HepG2 (cell line): ENCODE data around the gene PCBP4. TPM values are rescaled to one million over a fixed set of nuclear protein-coding genes. Genes with fewer than 3 reads are reported as not detected.
A peak's percentile ranks its signal among the peaks of the same experiment; 100 is the strongest.

Experiments
- ATF6 ChIP-seq: sonication (generic); formaldehyde crosslinking; conservative IDR thresholded peaks from 2 replicates; pipeline ENCODE4 v1.4.0; 2020; ENCODE audit warnings: missing genetic modification reagents
- ELF3 ChIP-seq: IDR thresholded peaks from 2 replicates; pipeline ENCODE4 v1.6.1; 2016; ENCODE audit warnings: missing genetic modification reagents, missing compliant biosample characterization
- ELK4 ChIP-seq: sonication (generic); formaldehyde crosslinking; IDR thresholded peaks from 2 replicates; pipeline ENCODE4 v1.9.0; 2021; ENCODE audit warnings: missing genetic modification reagents, borderline replicate concordance
- FOSL2 ChIP-seq: sonication (generic); formaldehyde crosslinking; IDR thresholded peaks from 2 replicates; pipeline ENCODE4 v1.4.0; 2020; ENCODE audit warnings: missing genetic modification reagents
- GZF1 ChIP-seq: sonication (generic); formaldehyde crosslinking; IDR thresholded peaks from 2 replicates; pipeline ENCODE4 v1.5.1; 2020; ENCODE audit warnings: mild to moderate bottlenecking, missing genetic modification reagents
- KAT7 ChIP-seq: IDR thresholded peaks from 2 replicates; pipeline ENCODE4 v1.6.1; 2018; ENCODE audit warnings: borderline replicate concordance, missing compliant biosample characterization
- ONECUT2 ChIP-seq: sonication (generic); formaldehyde crosslinking; IDR thresholded peaks from 2 replicates; pipeline ENCODE4 v1.4.0; 2020; ENCODE audit warnings: missing genetic modification reagents
- PAXIP1 ChIP-seq: sonication (generic); formaldehyde crosslinking; conservative IDR thresholded peaks from 2 replicates; pipeline ENCODE4 v1.4.0; 2020; ENCODE audit warnings: mild to moderate bottlenecking, missing genetic modification reagents, moderate library complexity
- SMAD3 ChIP-seq: sonication (generic); formaldehyde crosslinking; IDR thresholded peaks from 2 replicates; pipeline ENCODE4 v1.4.0; 2020; ENCODE audit warnings: missing genetic modification reagents
- SOX5 ChIP-seq: IDR thresholded peaks from 2 replicates; pipeline ENCODE4 v1.6.1; 2016; ENCODE audit warnings: borderline replicate concordance
- THAP11 ChIP-seq: IDR thresholded peaks from 2 replicates; pipeline ENCODE4 v1.6.1; 2016; ENCODE audit warnings: missing biosample characterization, missing genetic modification reagents
- ZBTB38 ChIP-seq: sonication (generic); formaldehyde crosslinking; IDR thresholded peaks from 2 replicates; pipeline ENCODE4 v1.5.1; 2020; ENCODE audit warnings: mild to moderate bottlenecking, missing genetic modification reagents
- ZMAT3 ChIP-seq: sonication (generic); formaldehyde crosslinking; conservative IDR thresholded peaks from 2 replicates; pipeline ENCODE4 v1.7.0; 2021; ENCODE audit warnings: missing genetic modification reagents
- ZNF605 ChIP-seq: sonication (generic); formaldehyde crosslinking; IDR thresholded peaks from 2 replicates; pipeline ENCODE4 v1.8.0; 2022; ENCODE audit warnings: mild to moderate bottlenecking, missing genetic modification reagents
- polyA plus RNA-seq, 8 experiments: library from polyadenylated mRNA; depleted of rRNA in 3 of 8; stranded (reverse) in 7 of 8; unstranded in 1 of 8; fragments of >200 nt; fragmentation: Illumina TruSeq in 4 of 8; extraction: Trizol in 4 of 8; gene quantifications; 2 replicates each; pipeline versions ENCODE4 v1.2.1 to v1.2.3, GENCODE V29; 2011 to 2016; ENCODE audit warnings: low read depth in 4 of 8, missing spikeins in 1 of 8, mixed read lengths in 1 of 8; ENCODE audit not compliant: insufficient read depth in 1 of 8
- total RNA-seq, 5 experiments: library from RNA; depleted of rRNA; stranded (reverse); fragments of >200 nt; fragmentation: Illumina TruSeq; extraction: Trizol; gene quantifications; 2 replicates each; pipeline ENCODE4 v1.2.3, GENCODE V29; 2016; ENCODE audit warnings: low read depth in 1 of 5
- TF ChIP-seq, protein P1 (sequence below): sonication (generic); formaldehyde crosslinking; IDR thresholded peaks from 2 replicates; pipeline ENCODE4 v1.8.0; 2022; ENCODE audit warnings: mild to moderate bottlenecking, missing genetic modification reagents, moderate library complexity
- TF ChIP-seq, protein P2 (sequence below): sonication (generic); formaldehyde crosslinking; IDR thresholded peaks from 2 replicates; pipeline ENCODE4 v1.5.1; 2020; ENCODE audit warnings: mild to moderate bottlenecking, moderate library complexity, missing genetic modification reagents
- TF ChIP-seq, protein P3 (sequence below), 2 experiments: sonication (generic) in 1 of 2; formaldehyde crosslinking in 1 of 2; IDR thresholded peaks; 2 replicates each; pipeline versions ENCODE4 v1.4.0 to v1.6.1; 2018 to 2020; ENCODE audit warnings: missing genetic modification reagents in 2 of 2, borderline replicate concordance in 1 of 2, low read depth in 1 of 2, mild to moderate bottlenecking in 1 of 2, missing biosample characterization in 1 of 2

The PCBP4 gene
- total and polyA plus RNA-seq, 2 of the 13 experiments (the other 11 are each of a cell fraction or from before 2014, with no cell fraction given), result 36.8 to 51.3 TPM

- peak; percentile 86 for TF ChIP-seq THAP11
- TF ChIP-seq ATF6 (CRISPR knock-in tag), result 0 out of 2 replicates have a peak, but pooled peaks have one; percentile 46
- TF ChIP-seq, protein P1, sequence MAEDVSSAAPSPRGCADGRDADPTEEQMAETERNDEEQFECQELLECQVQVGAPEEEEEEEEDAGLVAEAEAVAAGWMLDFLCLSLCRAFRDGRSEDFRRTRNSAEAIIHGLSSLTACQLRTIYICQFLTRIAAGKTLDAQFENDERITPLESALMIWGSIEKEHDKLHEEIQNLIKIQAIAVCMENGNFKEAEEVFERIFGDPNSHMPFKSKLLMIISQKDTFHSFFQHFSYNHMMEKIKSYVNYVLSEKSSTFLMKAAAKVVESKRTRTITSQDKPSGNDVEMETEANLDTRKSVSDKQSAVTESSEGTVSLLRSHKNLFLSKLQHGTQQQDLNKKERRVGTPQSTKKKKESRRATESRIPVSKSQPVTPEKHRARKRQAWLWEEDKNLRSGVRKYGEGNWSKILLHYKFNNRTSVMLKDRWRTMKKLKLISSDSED (CRISPR knock-in tag), result no peak
- TF ChIP-seq ZNF605 (CRISPR knock-in tag), result no peak; the same call in 1 of the 2 replicates
- peak; percentile 85 for TF ChIP-seq ELF3
- peak; percentile 65; the same call in 1 of the 2 replicates for TF ChIP-seq ZBTB38 (CRISPR knock-in tag)
- TF ChIP-seq, protein P2, sequence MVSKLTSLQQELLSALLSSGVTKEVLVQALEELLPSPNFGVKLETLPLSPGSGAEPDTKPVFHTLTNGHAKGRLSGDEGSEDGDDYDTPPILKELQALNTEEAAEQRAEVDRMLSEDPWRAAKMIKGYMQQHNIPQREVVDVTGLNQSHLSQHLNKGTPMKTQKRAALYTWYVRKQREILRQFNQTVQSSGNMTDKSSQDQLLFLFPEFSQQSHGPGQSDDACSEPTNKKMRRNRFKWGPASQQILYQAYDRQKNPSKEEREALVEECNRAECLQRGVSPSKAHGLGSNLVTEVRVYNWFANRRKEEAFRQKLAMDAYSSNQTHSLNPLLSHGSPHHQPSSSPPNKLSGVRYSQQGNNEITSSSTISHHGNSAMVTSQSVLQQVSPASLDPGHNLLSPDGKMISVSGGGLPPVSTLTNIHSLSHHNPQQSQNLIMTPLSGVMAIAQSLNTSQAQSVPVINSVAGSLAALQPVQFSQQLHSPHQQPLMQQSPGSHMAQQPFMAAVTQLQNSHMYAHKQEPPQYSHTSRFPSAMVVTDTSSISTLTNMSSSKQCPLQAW (CRISPR knock-in tag), result 0 out of 2 replicates have a peak, but pooled peaks have one; percentile 38
- peak; percentile 98 for TF ChIP-seq ZMAT3 (CRISPR knock-in tag)
- peak; percentile 52 for TF ChIP-seq SOX5
- peak; percentile 50 for TF ChIP-seq SMAD3 (CRISPR knock-in tag)
- peak; percentile 68 for TF ChIP-seq GZF1 (CRISPR knock-in tag)
- TF ChIP-seq FOSL2 (CRISPR knock-in tag), result peak; percentile 60; the same call in 1 of the 2 replicates
- TF ChIP-seq ELK4 (CRISPR knock-in tag), result no peak
- TF ChIP-seq PAXIP1 (CRISPR knock-in tag), result peak; percentile 78
- peak; percentile 27 for TF ChIP-seq ONECUT2
- TF ChIP-seq KAT7 (CRISPR knock-in tag), result peak; percentile 91; the same call in 1 of the 2 replicates
- TF ChIP-seq, protein P3, sequence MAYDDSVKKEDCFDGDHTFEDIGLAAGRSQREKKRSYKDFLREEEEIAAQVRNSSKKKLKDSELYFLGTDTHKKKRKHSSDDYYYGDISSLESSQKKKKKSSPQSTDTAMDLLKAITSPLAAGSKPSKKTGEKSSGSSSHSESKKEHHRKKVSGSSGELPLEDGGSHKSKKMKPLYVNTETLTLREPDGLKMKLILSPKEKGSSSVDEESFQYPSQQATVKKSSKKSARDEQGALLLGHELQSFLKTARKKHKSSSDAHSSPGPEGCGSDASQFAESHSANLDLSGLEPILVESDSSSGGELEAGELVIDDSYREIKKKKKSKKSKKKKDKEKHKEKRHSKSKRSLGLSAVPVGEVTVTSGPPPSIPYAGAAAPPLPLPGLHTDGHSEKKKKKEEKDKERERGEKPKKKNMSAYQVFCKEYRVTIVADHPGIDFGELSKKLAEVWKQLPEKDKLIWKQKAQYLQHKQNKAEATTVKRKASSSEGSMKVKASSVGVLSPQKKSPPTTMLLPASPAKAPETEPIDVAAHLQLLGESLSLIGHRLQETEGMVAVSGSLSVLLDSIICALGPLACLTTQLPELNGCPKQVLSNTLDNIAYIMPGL (CRISPR knock-in tag; IDR thresholded peaks at IDR 0.05; ENCODE audit: borderline replicate concordance in 1 of 2, low read depth in 1 of 2), result peak; percentile 97 to 98
Measured at GRCh38 chr3:51941798-51942602, 25.3 kb downstream of the PCBP4 start, which contains the start of the genes PARP3 and RRP9 (continued).
